ENCODE data around the gene POLK.
A peak's percentile ranks its signal among the peaks of the same experiment; 100 is the strongest.
"Not testable (repeated sequence)": the region's sequence is repeated elsewhere in the genome, so short reads cannot be mapped to it uniquely, and the experiment has no call there.

POLK gene

GRCh38 chr5:75511435-75512382, at the start of gene POLK, which contains the start of gene CERT1:
POLK (plus strand) TSS chr5:75511891.
CERT1 (minus strand) TSS chr5:75511629; CDS start chr5:75511207, 422 bp downstream.
- peak; percentile 90 for DNase-seq

GRCh38 chr5:75463726-75464125, 48.0 kb upstream of the POLK start:
- DNase-seq = no peak

GRCh38 chr5:75465480-75465879, 46.2 kb upstream of the POLK start:
- no peak for DNase-seq

GRCh38 chr5:75466006-75466716, 45.5 kb upstream of the POLK start:
- DNase-seq = no peak

- no peak for DNase-seq
Measured at GRCh38 chr5:75468593-75468992, 43.1 kb upstream of the POLK start.

- DNase-seq = no peak
Measured at GRCh38 chr5:75469017-75469416, 42.7 kb upstream of the POLK start.

- DNase-seq = no peak
Measured at GRCh38 chr5:75471193-75471592, 40.5 kb upstream of the POLK start.

GRCh38 chr5:75472973-75473372, 38.7 kb upstream of the POLK start:
- DNase-seq = no peak

GRCh38 chr5:75473463-75473862, 38.2 kb upstream of the POLK start:
- DNase-seq = no peak

- DNase-seq = no peak
Measured at GRCh38 chr5:75475364-75475763, 36.3 kb upstream of the POLK start.

GRCh38 chr5:75481024-75481423, 30.7 kb upstream of the POLK start:
- no peak for DNase-seq

GRCh38 chr5:75482482-75482881, 29.2 kb upstream of the POLK start:
- no peak for DNase-seq

- DNase-seq = no peak
Measured at GRCh38 chr5:75484605-75485004, 27.1 kb upstream of the POLK start.

- DNase-seq = not testable (repeated sequence)
Measured at GRCh38 chr5:75489847-75490246, 21.8 kb upstream of the POLK start.

GRCh38 chr5:75491621-75492020, 20.1 kb upstream of the POLK start:
- no peak for DNase-seq

- no peak for DNase-seq
Measured at GRCh38 chr5:75496026-75496425, 15.7 kb upstream of the POLK start.

GRCh38 chr5:75498208-75498777, 13.4 kb upstream of the POLK start:
- DNase-seq = no peak

- DNase-seq = not testable (repeated sequence)
Measured at GRCh38 chr5:75498875-75499274, 12.8 kb upstream of the POLK start.

- not testable (repeated sequence) for DNase-seq
Measured at GRCh38 chr5:75505112-75505511, 6.6 kb upstream of the POLK start.

- DNase-seq = no peak
Measured at GRCh38 chr5:75507841-75508240, 3.9 kb upstream of the POLK start.

GRCh38 chr5:75509546-75509945, 2.1 kb upstream of the POLK start:
- DNase-seq = no peak

GRCh38 chr5:75509956-75510355, 1.7 kb upstream of the POLK start:
- DNase-seq = no peak

GRCh38 chr5:75510417-75510835, 1.3 kb upstream of the POLK start:
- no peak for DNase-seq

All from activated gamma-delta T cell treated with Interleukin-2 at 50 U/mL for 16 hours (primary cell).